Hematopoietic multipotent progenitor cell treated with erythropoietin and hydrocortisone succinate and interleukin-3 and kit ligand, for 15 days (in vitro differentiated cells): ENCODE results near the gene LTC4S.
A peak's percentile ranks its signal among the peaks of the same experiment; 100 is the strongest.

Experiments
- DNase-seq: peaks from one replicate; pipeline ENCODE4 v3.0.0-alpha.2; 2015; ENCODE audit warnings: low spot score

LTC4S gene

GRCh38 chr5:179812135-179812825 is 18.5 kb downstream of the LTC4S start:
- DNase-seq = no peak

GRCh38 chr5:179812997-179813607 is 19.3 kb downstream of the LTC4S start:
- no peak for DNase-seq

DNA sequence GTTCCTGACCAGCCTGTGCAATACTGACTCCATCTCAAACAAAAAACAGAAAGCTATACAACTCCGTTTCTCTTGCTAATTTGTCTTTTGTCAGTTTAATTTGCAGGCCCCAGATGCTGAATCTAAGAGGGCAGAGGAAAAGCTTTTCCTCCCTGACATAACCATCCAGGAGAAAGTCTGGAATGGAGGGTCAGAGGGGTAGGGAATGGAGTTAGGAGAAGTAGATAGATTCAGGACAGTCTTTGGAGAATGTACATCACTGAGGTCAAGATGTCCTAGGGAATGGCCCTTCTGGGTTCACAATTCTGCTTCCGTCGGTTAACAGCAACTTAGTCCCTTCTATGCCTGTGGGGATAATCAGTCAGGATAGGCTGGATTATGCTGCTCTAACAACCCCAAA is 20.3 kb downstream of the LTC4S start:
- no peak for DNase-seq

GRCh38 chr5:179815491-179816249 is 21.9 kb downstream of the LTC4S start:
- DNase-seq = no peak

GRCh38 chr5:179816401-179816795 is 22.6 kb downstream of the LTC4S start:
- no peak for DNase-seq

GRCh38 chr5:179816796-179817469 is 23.1 kb downstream of the LTC4S start:
- DNase-seq = no peak

- DNase-seq = no peak
These were observed 23.7 kb downstream of the LTC4S start for GRCh38 chr5:179817470-179817840.

DNA sequence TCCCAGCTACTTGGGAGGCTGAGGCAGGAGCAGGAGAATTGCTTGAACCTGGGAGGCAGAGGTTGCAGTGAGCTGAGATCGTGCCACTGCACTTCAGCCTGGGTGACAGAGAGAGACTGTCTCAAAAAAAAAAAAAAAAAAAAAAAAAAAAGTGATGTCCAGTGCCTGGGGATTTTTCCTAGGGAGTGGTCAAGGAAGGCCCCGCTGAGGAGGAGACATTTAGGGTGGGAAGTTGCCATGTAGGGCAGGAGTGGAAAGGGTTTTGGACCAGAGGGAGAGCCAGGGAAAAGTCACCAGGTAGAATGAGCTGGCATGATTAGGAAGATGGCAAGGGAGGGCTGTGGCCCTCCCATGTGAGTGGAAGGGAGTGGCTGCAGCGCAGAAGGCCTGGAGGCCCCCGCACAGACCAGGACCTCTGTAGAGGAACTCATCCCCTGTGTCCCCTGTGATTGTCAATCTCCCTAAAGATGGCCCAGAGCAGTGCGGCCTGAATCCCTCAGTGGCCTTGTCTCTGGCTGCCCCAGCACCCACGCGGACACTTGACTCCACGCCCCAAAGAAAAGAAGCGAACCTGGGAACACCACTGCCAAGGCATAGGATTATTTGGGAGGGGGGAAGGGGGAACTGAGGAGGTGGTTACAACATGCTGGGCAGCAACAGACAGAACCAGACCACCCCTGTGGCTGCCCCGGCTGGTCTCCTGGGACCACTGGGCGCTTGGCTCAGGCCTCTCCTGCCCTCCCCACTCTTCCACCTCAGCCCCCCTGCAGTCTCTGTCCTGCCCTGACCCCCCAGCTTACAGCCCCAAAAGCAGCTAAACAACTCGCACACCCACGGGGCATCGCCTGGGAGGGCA is 24.3 kb downstream of the LTC4S start:
- no peak for DNase-seq

DNA sequence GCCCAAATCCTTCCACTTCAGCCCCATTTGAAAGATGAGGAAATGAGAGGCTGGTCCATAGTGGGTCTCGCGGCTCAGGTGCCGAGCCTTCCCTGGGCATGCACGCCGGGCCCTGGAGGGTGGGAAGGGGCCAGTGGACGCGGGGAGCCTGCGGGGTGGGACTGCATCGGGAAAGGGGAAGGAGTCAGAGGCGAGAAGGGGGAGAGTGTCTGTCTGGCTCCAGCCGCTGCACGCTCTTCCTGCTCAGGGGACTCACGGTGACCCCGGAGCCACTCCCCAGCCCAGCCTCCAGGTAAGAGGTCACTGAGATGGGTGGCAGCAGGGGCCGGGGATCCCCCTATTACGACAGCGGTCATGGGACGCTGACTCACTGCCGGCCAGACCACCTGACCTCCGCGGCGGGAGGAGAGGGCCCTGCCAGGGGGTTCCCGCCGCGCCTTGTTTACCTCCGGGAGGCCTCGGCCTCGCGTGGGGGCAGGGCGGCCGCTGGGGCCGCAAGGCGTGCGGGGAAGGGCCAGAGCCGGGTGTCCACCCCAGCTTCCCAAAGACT is 25.0 kb downstream of the LTC4S start:
- DNase-seq = peak; percentile 40

DNA sequence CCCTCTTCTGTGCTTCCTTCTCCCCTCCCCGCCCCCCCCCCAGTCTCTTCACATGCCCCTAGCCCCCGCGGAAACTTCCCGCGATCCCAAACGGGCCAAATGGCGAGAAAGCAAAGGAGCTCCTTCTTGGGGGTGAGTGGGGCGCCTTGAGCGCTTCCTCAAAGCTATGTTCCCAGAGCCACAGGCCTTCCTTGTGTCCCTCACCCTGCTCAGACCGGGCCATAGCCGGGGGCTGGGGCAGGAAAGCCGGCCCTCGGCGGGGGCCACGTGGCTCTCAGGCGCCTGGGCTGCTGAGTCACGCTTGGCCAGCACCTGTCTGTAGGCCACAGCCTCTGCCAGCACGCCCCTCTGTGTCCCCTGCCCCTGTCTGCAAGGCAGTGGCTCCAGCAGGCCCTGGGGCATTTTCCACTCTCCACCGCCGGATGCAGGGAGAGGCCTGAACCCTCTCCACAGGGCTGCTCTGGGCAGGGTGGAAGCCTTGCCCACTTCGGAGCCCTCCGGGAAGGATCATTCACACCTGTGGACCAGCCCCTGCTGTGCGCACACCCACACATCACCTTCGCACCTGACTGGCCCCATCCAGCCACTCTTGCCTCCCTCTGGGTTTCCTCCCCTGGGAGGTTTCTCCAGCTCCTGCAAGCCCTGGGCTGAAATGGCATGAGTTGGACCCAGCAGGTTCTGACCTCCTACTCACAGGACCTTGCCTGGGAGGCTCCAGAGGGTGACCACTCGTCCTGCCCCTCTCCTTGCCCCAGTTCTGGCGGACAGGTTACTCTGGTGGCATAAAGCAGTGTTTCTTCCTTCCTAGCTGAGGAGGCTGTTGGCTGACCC is 25.7 kb downstream of the LTC4S start:
- peak; percentile 10 for DNase-seq

- no peak for DNase-seq
These were observed 26.3 kb downstream of the LTC4S start for GRCh38 chr5:179820127-179820482.

GRCh38 chr5:179820483-179821297 is 26.9 kb downstream of the LTC4S start, which contains the start of gene SQSTM1:
Gene SQSTM1, plus strand, starts transcription at chr5:179820905. Its CDS starts 32 bp downstream, at chr5:179820937.
- peak; percentile 85 for DNase-seq

- peak; percentile 93 for DNase-seq
These were observed 27.7 kb downstream of the LTC4S start for GRCh38 chr5:179821298-179822058.

DNA sequence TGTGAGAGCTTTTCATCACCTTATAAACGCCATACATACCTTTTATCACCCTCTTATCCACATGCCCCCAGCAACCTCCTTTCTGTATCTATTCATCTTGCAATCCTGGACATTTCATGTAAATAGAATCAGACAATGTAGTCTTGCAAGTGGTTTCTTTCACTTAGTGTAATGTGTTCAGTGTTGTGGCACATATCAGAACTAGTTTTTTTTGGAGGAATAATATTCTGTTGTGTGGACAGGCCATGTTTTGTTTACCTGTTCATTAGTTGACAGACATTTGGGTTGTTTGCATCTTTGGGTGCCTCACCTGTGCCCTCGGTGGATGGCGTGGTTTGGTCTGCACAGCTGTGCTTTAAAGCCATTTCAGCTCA is 28.3 kb downstream of the LTC4S start:
- DNase-seq = no peak

- DNase-seq = no peak
These were observed 28.7 kb downstream of the LTC4S start for GRCh38 chr5:179822444-179822990.

GRCh38 chr5:179823937-179824744 is 30.4 kb downstream of the LTC4S start:
- no peak for DNase-seq

DNA sequence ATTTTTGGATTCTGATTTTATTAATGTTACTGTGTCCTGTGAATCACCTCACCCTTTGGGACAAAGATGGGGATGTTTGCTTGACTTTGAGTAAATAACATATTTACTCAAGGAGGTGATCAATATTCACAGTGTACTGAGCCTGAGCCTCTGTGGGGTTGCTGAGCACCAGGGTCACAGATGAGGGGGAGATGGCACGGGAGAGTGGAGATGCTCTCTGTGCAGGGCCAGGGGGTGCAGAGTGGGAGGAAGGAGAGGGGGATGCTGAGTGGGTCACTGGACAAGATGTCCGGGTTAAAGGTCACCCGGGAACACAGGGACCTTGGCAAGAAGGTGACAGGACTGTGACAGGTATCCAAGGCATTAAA is 30.9 kb downstream of the LTC4S start:
- DNase-seq = no peak

- DNase-seq = no peak
These were observed 31.9 kb downstream of the LTC4S start for GRCh38 chr5:179825655-179826182.
